GM20000 (cell line): Measurements from ENCODE around the gene ZFPL1.

Experiments used
- DNase-seq: peaks from one replicate; pipeline ENCODE4 v3.0.0; 2012; ENCODE audit warnings: low spot score
- CTCF ChIP-seq: IDR thresholded peaks from 2 replicates; pipeline ENCODE4 v1.5.1; 2012; ENCODE audit warnings: mild to moderate bottlenecking, control low read depth; ENCODE audit errors: extremely low read depth, missing control alignments

Gene ZFPL1

GRCh38 chr11:65056999-65057398 is 27.0 kb upstream of the ZFPL1 start:
- TF ChIP-seq CTCF = no peak
- no peak for DNase-seq

GRCh38 chr11:65057526-65057925 is 26.5 kb upstream of the ZFPL1 start:
- TF ChIP-seq CTCF = no peak
- no peak for DNase-seq

- TF ChIP-seq CTCF = no peak
- DNase-seq = no peak
These were observed 26.0 kb upstream of the ZFPL1 start for GRCh38 chr11:65058012-65058411.

- no peak for DNase-seq
- no peak for TF ChIP-seq CTCF
These were observed 25.5 kb upstream of the ZFPL1 start, which contains the start of gene NAALADL1 for GRCh38 chr11:65058419-65059054. TSS of gene NAALADL1 (minus strand) at chr11:65058553. CDS start at chr11:65058521, 32 bp downstream.

GRCh38 chr11:65059523-65059922 is 24.5 kb upstream of the ZFPL1 start:
- TF ChIP-seq CTCF = no peak
- DNase-seq = no peak

GRCh38 chr11:65059959-65060824 is 23.8 kb upstream of the ZFPL1 start:
- TF ChIP-seq CTCF = no peak
- no peak for DNase-seq

GRCh38 chr11:65060913-65061408 is 23.1 kb upstream of the ZFPL1 start:
- TF ChIP-seq CTCF = no peak

More at GRCh38 chr11:65060913-65061408, 23.1 kb upstream of the ZFPL1 start:
- DNase-seq = no peak
